ENCODE data around the gene PDZD2. TPM values are rescaled to one million over a fixed set of nuclear protein-coding genes. Genes with fewer than 3 reads are reported as not detected.

Gene PDZD2
- total RNA-seq, 1 donor from 2014 or later = 6.7 TPM

GRCh38 chr5:31935496-31936369 is 296.8 kb downstream of the PDZD2 start:
- DNase-seq (ENCODE audit: low read depth) = no peak
- Histone ChIP-seq H3K36me3 (ENCODE audit: control insufficient read depth, insufficient read depth, low read length) (no peaks in the 10 kb centered on the region), H3K27me3 (ENCODE audit: control insufficient read depth, insufficient read depth, low read length) (no peaks in the 10 kb centered on the region), H3K4me3 (ENCODE audit: low read depth, low read length) (no peak overlapping the region)
- no peak for TF ChIP-seq CTCF (IDR thresholded peaks at IDR 0.05; ENCODE audit: insufficient read depth, low read length, poor library complexity, severe bottlenecking)

GRCh38 chr5:31936683-31937082 is 297.8 kb downstream of the PDZD2 start:
- no peak for TF ChIP-seq CTCF (IDR thresholded peaks at IDR 0.05; ENCODE audit: insufficient read depth, low read length, poor library complexity, severe bottlenecking)
- no peak overlapping the region for H3K4me3 ChIP-seq (ENCODE audit: low read depth, low read length)
- H3K36me3 ChIP-seq (ENCODE audit: control insufficient read depth, insufficient read depth, low read length) = no peaks in the 10 kb centered on the region
- DNase-seq (ENCODE audit: low read depth) = no peak
- H3K27me3 ChIP-seq (ENCODE audit: control insufficient read depth, insufficient read depth, low read length) = no peaks in the 10 kb centered on the region

GRCh38 chr5:31937226-31937625 is 298.3 kb downstream of the PDZD2 start:
- DNase-seq (ENCODE audit: low read depth) = no peak
- H3K27me3 ChIP-seq (ENCODE audit: control insufficient read depth, insufficient read depth, low read length) = no peaks in the 10 kb centered on the region
- H3K36me3 ChIP-seq (ENCODE audit: control insufficient read depth, insufficient read depth, low read length) = no peaks in the 10 kb centered on the region
- no peak for TF ChIP-seq CTCF (IDR thresholded peaks at IDR 0.05; ENCODE audit: insufficient read depth, low read length, poor library complexity, severe bottlenecking)
- no peak overlapping the region for H3K4me3 ChIP-seq (ENCODE audit: low read depth, low read length)

GRCh38 chr5:31937703-31938102 is 298.8 kb downstream of the PDZD2 start:
- H3K36me3 ChIP-seq (ENCODE audit: control insufficient read depth, insufficient read depth, low read length) = no peaks in the 10 kb centered on the region
- DNase-seq (ENCODE audit: low read depth) = no peak
- TF ChIP-seq CTCF (IDR thresholded peaks at IDR 0.05; ENCODE audit: insufficient read depth, low read length, poor library complexity, severe bottlenecking) = no peak
- no peaks in the 10 kb centered on the region for H3K27me3 ChIP-seq (ENCODE audit: control insufficient read depth, insufficient read depth, low read length)
- H3K4me3 ChIP-seq (ENCODE audit: low read depth, low read length) = no peak overlapping the region

- Histone ChIP-seq H3K36me3 (ENCODE audit: control insufficient read depth, insufficient read depth, low read length) (no peaks in the 10 kb centered on the region), H3K27me3 (ENCODE audit: control insufficient read depth, insufficient read depth, low read length) (no peaks in the 10 kb centered on the region), H3K4me3 (ENCODE audit: low read depth, low read length) (no peak overlapping the region)
- DNase-seq (ENCODE audit: low read depth) = no peak
- no peak for TF ChIP-seq CTCF (IDR thresholded peaks at IDR 0.05; ENCODE audit: insufficient read depth, low read length, poor library complexity, severe bottlenecking)
Measured at GRCh38 chr5:31939151-31939550, 300.2 kb downstream of the PDZD2 start.

Data from kidney epithelial cell (primary cell).